Spinal cord (tissue), 10 donors: ENCODE measurements around the gene SYNDIG1L. TPM values are rescaled to one million over a fixed set of nuclear protein-coding genes. Genes with fewer than 3 reads are reported as not detected.
A peak's percentile ranks its signal among the peaks of the same experiment; 100 is the strongest.

Experiments
- DNase-seq, 6 donors: peaks; one replicate each; pipeline versions ENCODE4 v3.0.0 to v3.0.0-alpha.2; 2013 to 2015; ENCODE audit warnings: low spot score in 6 of 6, low read depth in 4 of 6
- H3K27ac ChIP-seq: one replicate; pipeline ENCODE4 v1.5.1; 2013; ENCODE audit warnings: low read depth, low read length, control low read depth
- H3K27me3 ChIP-seq: one replicate; pipeline ENCODE4 v1.6.1; 2013; ENCODE audit warnings: low read length; ENCODE audit not compliant: control insufficient read depth, insufficient read depth
- H3K36me3 ChIP-seq: one replicate; pipeline ENCODE4 v1.6.1; 2013; ENCODE audit warnings: low read length; ENCODE audit not compliant: control insufficient read depth, insufficient read depth
- H3K4me1 ChIP-seq: one replicate; pipeline ENCODE4 v1.6.1; 2013; ENCODE audit warnings: low read length; ENCODE audit not compliant: control insufficient read depth, insufficient read depth
- H3K4me3 ChIP-seq: one replicate; pipeline ENCODE4 v1.5.1; 2013; ENCODE audit warnings: low read depth, low read length, control low read depth
- H3K9me3 ChIP-seq: one replicate; pipeline ENCODE4 v1.6.1; 2013; ENCODE audit warnings: low read length; ENCODE audit not compliant: control insufficient read depth, insufficient read depth
- WGBS: methylation state at CpG from one replicate; pipeline ENCODE4 v1.1.5; 2013; ENCODE audit warnings: missing lambda C conversion rate; ENCODE audit not compliant: insufficient coverage; 5-methylcytosine and 5-hydroxymethylcytosine counted together
- polyA plus RNA-seq, 2 donors: library from polyadenylated mRNA; unstranded; fragments of 120-200 nt; gene quantifications; one replicate each; pipeline ENCODE4 v1.2.1, GENCODE V29; 2013; ENCODE audit not compliant: insufficient read length in 2 of 2
- total RNA-seq, 2 donors: library from RNA; depleted of rRNA in 1 of 2; stranded (reverse); fragments of 120-200 nt in 1 of 2; fragments of >200 nt in 1 of 2; gene quantifications; one replicate each; pipeline versions ENCODE4 v1.2.3 to v1.2.4, GENCODE V29; 2013 to 2014
- donor health status: healthy.

SYNDIG1L gene
- total and polyA plus RNA-seq, 4 donors = 4.6 to 17.7 (median 12.7) TPM

GRCh38 chr14:74380172-74380571, 45.8 kb downstream of the SYNDIG1L start:
- no peak overlapping the region for H3K4me3 ChIP-seq
- DNase-seq = no peak
- H3K9me3 ChIP-seq = no peaks in the 10 kb centered on the region
- no peaks in the 10 kb centered on the region for H3K36me3 ChIP-seq
- WGBS = 90% methylated on average over 2 of the region's 9 CpGs
- H3K27ac ChIP-seq = no peak overlapping the region
- no peaks in the 10 kb centered on the region for H3K27me3 ChIP-seq
- no peaks in the 10 kb centered on the region for H3K4me1 ChIP-seq

GRCh38 chr14:74377976-74378690, 47.9 kb downstream of the SYNDIG1L start:
- no peak for DNase-seq
- Histone ChIP-seq H3K9me3 (no peaks in the 10 kb centered on the region), H3K27me3 (no peaks in the 10 kb centered on the region), H3K4me3 (no peak overlapping the region), H3K27ac (no peak overlapping the region), H3K36me3 (no peaks in the 10 kb centered on the region), H3K4me1 (no peaks in the 10 kb centered on the region)
- WGBS = 95% methylated on average over 26 of the region's 38 CpGs

GRCh38 chr14:74368441-74368840, 57.6 kb downstream of the SYNDIG1L start:
- WGBS = 78% methylated on average over 4 of the region's 8 CpGs

GRCh38 chr14:74368026-74368425, 58.0 kb downstream of the SYNDIG1L start:
- WGBS = 92% methylated on average over 5 of the region's 6 CpGs
- Histone ChIP-seq H3K4me3 (no peak overlapping the region), H3K9me3 (no peaks in the 10 kb centered on the region)

More at GRCh38 chr14:74368441-74368840, 57.6 kb downstream of the SYNDIG1L start:
- no peak for DNase-seq
- Histone ChIP-seq H3K4me3 (no peak overlapping the region), H3K9me3 (no peaks in the 10 kb centered on the region), H3K36me3 (no peaks in the 10 kb centered on the region), H3K4me1 (peaks cover 9% of the 10 kb centered on the region), H3K27ac (no peak overlapping the region), H3K27me3 (no peaks in the 10 kb centered on the region)

GRCh38 chr14:74364271-74364880, 61.6 kb downstream of the SYNDIG1L start:
- Histone ChIP-seq H3K9me3 (no peaks in the 10 kb centered on the region), H3K4me1 (peaks cover 9% of the 10 kb centered on the region), H3K27me3 (no peaks in the 10 kb centered on the region), H3K36me3 (no peaks in the 10 kb centered on the region), H3K4me3 (no peak overlapping the region), H3K27ac (no peak overlapping the region)
- WGBS = 30% methylated on average over 6 of the region's 7 CpGs
- peak in 4 of 6 donors; percentile 7 to 70 (median 45) for DNase-seq

More at GRCh38 chr14:74368026-74368425, 58.0 kb downstream of the SYNDIG1L start:
- Histone ChIP-seq H3K4me1 (peaks cover 9% of the 10 kb centered on the region), H3K27me3 (no peaks in the 10 kb centered on the region), H3K36me3 (no peaks in the 10 kb centered on the region), H3K27ac (no peak overlapping the region)
- DNase-seq = no peak

GRCh38 chr14:74362361-74362915, 63.6 kb downstream of the SYNDIG1L start:
- H3K27me3 ChIP-seq = no peaks in the 10 kb centered on the region
- H3K9me3 ChIP-seq = no peaks in the 10 kb centered on the region
- H3K36me3 ChIP-seq = no peaks in the 10 kb centered on the region
- peak; percentile 53 to 94 (median 62) for DNase-seq
- H3K27ac ChIP-seq = no peak overlapping the region
- peaks cover 9% of the 10 kb centered on the region for H3K4me1 ChIP-seq
- 29% methylated on average over 10 of the region's 12 CpGs for WGBS
- H3K4me3 ChIP-seq = no peak overlapping the region

GRCh38 chr14:74360163-74360562, 65.8 kb downstream of the SYNDIG1L start:
- Histone ChIP-seq H3K9me3 (no peaks in the 10 kb centered on the region), H3K27me3 (no peaks in the 10 kb centered on the region), H3K4me1 (peaks cover 9% of the 10 kb centered on the region), H3K27ac (no peak overlapping the region), H3K36me3 (no peaks in the 10 kb centered on the region), H3K4me3 (no peak overlapping the region)
- WGBS = 61% methylated on average over 3 of the region's 3 CpGs
- DNase-seq = no peak

GRCh38 chr14:74358176-74358829, 67.7 kb downstream of the SYNDIG1L start:
- Histone ChIP-seq H3K27me3 (no peaks in the 10 kb centered on the region), H3K27ac (no peak overlapping the region), H3K4me1 (no peaks in the 10 kb centered on the region), H3K9me3 (no peaks in the 10 kb centered on the region), H3K4me3 (no peak overlapping the region), H3K36me3 (no peaks in the 10 kb centered on the region)
- DNase-seq = no peak
- WGBS = 90% methylated on average over 17 of the region's 17 CpGs

- Histone ChIP-seq H3K4me1 (no peaks in the 10 kb centered on the region), H3K4me3 (no peak overlapping the region), H3K27me3 (no peaks in the 10 kb centered on the region), H3K36me3 (no peaks in the 10 kb centered on the region), H3K27ac (no peak overlapping the region), H3K9me3 (no peaks in the 10 kb centered on the region)
- DNase-seq = no peak
- WGBS = 91% methylated on average over 19 of the region's 19 CpGs
These were observed 68.4 kb downstream of the SYNDIG1L start for GRCh38 chr14:74357585-74357984.
